Activated naive CD4-positive, alpha-beta T cell treated with anti-CD3 and anti-CD28 coated beads, Interleukin-2, amount 50 U/mL, for 16 hours (primary cell): ENCODE data around the gene FAF1.
"Not testable (repeated sequence)": the region's sequence is repeated elsewhere in the genome, so short reads cannot be mapped to it uniquely, and the experiment has no call there.

Experiments used
- DNase-seq: peaks from one replicate; pipeline ENCODE4 v3.0.0-alpha.2; 2020

The FAF1 gene

GRCh38 chr1:50901872-50902271 lies 58.2 kb downstream of the FAF1 start:
- DNase-seq: no peak

GRCh38 chr1:50898773-50899172 lies 61.3 kb downstream of the FAF1 start:
- DNase-seq: no peak

GRCh38 chr1:50894340-50894739 lies 65.7 kb downstream of the FAF1 start:
- no peak for DNase-seq

- DNase-seq: no peak
Observed at GRCh38 chr1:50893466-50893865, 66.6 kb downstream of the FAF1 start.

GRCh38 chr1:50887555-50887954 lies 72.5 kb downstream of the FAF1 start:
- not testable (repeated sequence) for DNase-seq

- no peak for DNase-seq
Observed at GRCh38 chr1:50880373-50880772, 79.7 kb downstream of the FAF1 start.

- DNase-seq: no peak
Observed at GRCh38 chr1:50879137-50879536, 80.9 kb downstream of the FAF1 start.

GRCh38 chr1:50878434-50878833 lies 81.6 kb downstream of the FAF1 start:
- no peak for DNase-seq

- no peak for DNase-seq
Observed at GRCh38 chr1:50877641-50878040, 82.4 kb downstream of the FAF1 start.

- peak; percentile 62 for DNase-seq
Observed at GRCh38 chr1:50873458-50874187, 86.4 kb downstream of the FAF1 start.

GRCh38 chr1:50864845-50865244 lies 95.2 kb downstream of the FAF1 start:
- DNase-seq: not testable (repeated sequence)

- DNase-seq: no peak
Observed at GRCh38 chr1:50861772-50862171, 98.3 kb downstream of the FAF1 start.

GRCh38 chr1:50860702-50861101 lies 99.4 kb downstream of the FAF1 start:
- DNase-seq: no peak

GRCh38 chr1:50860256-50860655 lies 99.8 kb downstream of the FAF1 start:
- DNase-seq: no peak

- DNase-seq: no peak
Observed at GRCh38 chr1:50859657-50860056, 100.4 kb downstream of the FAF1 start.

- no peak for DNase-seq
Observed at GRCh38 chr1:50858761-50859160, 101.3 kb downstream of the FAF1 start.

- DNase-seq: no peak
Observed at GRCh38 chr1:50857702-50858101, 102.4 kb downstream of the FAF1 start.

- no peak for DNase-seq
Observed at GRCh38 chr1:50853325-50853724, 106.7 kb downstream of the FAF1 start.

- no peak for DNase-seq
Observed at GRCh38 chr1:50852889-50853288, 107.2 kb downstream of the FAF1 start.

GRCh38 chr1:50851466-50851865 lies 108.6 kb downstream of the FAF1 start:
- no peak for DNase-seq

- DNase-seq: no peak
Observed at GRCh38 chr1:50851034-50851433, 109.0 kb downstream of the FAF1 start.

GRCh38 chr1:50847303-50847702 lies 112.8 kb downstream of the FAF1 start:
- no peak for DNase-seq

GRCh38 chr1:50846224-50846839 lies 113.7 kb downstream of the FAF1 start:
- no peak for DNase-seq

- DNase-seq: no peak
Observed at GRCh38 chr1:50841791-50842387, 118.2 kb downstream of the FAF1 start.
